ENCODE measurements around the gene CDK18.
"Not testable (repeated sequence)": the region's sequence is repeated elsewhere in the genome, so short reads cannot be mapped to it uniquely, and the experiment has no call there.

The CDK18 gene

DNA sequence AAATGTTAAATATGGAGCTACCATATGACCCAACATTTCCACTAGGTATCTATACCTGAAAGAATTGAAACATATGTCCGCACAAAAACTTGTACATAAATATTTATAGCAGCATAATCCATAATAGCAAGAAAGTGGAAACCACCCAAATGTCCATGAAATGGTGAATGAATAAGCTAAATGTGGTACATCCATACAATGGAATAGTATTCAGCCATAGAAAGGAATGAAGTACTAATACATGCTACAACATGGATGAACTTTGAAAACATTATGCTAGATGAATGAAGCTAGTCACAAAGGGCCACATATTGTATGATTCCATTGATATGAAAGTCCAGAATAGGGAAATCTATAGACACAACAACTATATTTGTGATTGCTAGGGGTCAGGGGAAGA is 28.6 kb upstream of the CDK18 start:
- DNase-seq (ENCODE audit: insufficient read length, low spot score) = no peak
- TF ChIP-seq, protein P1, sequence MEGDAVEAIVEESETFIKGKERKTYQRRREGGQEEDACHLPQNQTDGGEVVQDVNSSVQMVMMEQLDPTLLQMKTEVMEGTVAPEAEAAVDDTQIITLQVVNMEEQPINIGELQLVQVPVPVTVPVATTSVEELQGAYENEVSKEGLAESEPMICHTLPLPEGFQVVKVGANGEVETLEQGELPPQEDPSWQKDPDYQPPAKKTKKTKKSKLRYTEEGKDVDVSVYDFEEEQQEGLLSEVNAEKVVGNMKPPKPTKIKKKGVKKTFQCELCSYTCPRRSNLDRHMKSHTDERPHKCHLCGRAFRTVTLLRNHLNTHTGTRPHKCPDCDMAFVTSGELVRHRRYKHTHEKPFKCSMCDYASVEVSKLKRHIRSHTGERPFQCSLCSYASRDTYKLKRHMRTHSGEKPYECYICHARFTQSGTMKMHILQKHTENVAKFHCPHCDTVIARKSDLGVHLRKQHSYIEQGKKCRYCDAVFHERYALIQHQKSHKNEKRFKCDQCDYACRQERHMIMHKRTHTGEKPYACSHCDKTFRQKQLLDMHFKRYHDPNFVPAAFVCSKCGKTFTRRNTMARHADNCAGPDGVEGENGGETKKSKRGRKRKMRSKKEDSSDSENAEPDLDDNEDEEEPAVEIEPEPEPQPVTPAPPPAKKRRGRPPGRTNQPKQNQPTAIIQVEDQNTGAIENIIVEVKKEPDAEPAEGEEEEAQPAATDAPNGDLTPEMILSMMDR (IDR thresholded peaks at IDR 0.05; ENCODE audit: insufficient read depth, missing control alignments) = no peak
- FAIRE-seq = peak; percentile 78

DNA sequence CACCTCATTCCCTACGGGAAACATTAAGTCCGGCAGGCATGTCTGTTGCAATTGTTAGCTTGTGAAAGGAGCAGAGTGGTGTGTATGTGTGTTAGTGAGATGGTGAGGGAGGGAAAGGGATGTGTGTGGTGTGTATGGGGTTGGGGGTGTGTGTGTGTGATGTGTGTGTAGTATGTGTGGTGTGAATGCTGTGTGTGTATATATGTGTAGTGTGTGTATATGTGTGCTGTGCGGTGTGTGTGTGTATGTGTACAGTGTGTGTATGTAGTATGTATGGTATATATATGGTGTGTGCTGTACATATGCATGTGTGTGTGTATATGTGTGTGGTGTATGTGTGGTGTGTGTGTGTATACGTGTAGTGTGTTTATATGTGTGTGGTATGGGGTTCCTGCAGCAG is 27.8 kb upstream of the CDK18 start:
- DNase-seq (ENCODE audit: insufficient read length, low spot score) (no peak), FAIRE-seq (peak; percentile 76)
- TF ChIP-seq, protein P1 (IDR thresholded peaks at IDR 0.05; ENCODE audit: insufficient read depth, missing control alignments) = no peak

DNA sequence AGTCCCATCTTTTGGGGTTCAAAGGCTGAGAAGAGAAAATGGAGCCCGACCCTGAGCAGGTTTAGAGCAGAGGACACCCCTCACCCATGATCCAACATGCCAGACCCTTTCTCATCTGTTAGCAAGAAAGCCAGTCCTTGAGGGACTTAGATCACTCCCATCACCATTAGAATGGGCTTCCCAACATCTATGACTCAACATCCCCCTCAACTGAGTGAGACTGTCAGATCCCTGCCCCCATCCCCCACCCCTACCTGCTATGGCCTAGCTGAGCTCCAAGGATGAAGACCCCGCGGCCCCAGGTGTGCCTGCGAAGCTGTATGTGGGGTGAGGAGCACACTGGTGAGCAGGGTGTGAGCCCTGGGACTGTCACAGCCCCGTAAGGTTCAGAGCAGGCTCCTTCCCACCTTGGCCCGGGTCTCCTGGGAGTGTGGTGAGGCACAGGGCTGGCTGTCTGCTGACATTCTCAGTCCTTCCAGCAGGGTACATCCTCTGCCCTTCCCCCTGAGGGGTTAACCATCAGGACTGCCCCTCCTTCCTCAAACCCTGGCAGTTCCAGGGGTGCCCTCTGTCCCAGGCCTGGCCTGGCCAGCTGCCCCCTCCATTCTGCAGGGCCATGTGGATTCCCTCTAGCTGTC is 27.2 kb upstream of the CDK18 start:
- DNase-seq (ENCODE audit: insufficient read length, low spot score) (no peak), FAIRE-seq (no peak)
- TF ChIP-seq, protein P1 (IDR thresholded peaks at IDR 0.05; ENCODE audit: insufficient read depth, missing control alignments) = no peak

DNA sequence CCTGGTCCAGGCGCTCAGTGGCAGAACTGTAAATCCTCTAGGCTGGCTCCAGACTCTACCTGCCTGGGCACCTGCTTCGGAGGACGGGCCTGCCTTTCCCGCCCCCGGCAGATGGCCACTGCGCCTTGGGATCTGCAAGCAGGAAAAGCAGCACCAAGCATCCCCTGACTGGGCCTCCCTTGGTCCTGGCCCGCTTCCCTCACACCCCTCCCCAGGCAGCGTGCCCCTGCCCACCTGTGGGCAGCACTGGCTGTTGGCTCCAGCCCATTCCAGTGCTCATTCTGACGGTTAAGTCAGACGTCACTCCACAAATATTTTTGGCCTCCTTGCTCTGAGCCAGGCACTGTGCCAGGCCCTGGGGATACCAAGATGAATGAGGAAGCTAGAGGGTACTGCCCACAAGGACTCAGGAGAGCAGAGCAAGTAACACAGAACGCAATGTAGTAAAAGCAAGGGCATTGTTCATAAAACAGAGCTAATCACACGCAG is 26.7 kb upstream of the CDK18 start:
- DNase-seq (ENCODE audit: insufficient read length, low spot score) = no peak
- TF ChIP-seq, protein P1 (IDR thresholded peaks at IDR 0.05; ENCODE audit: insufficient read depth, missing control alignments) = no peak
- no peak for FAIRE-seq

DNA sequence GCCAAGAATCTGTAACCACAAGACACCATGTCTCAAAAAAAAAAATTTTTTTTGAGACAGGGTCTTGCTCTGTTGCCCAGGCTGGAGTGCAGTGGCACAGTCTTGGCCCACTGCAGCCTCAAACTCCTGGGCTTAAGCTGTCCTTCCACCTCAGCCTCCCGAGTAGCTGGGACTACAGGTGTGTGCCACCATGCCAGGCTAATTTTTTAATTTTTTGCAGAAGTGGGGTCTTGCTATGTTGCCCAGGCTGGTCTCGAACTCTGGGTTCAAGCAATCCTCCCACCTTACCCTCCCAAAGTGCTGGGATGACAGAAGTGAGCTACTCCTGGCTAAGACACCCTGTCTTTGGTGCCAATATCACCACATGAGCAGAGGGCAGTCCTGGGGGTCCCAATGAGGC is 25.5 kb upstream of the CDK18 start:
- not testable (repeated sequence) for DNase-seq (ENCODE audit: insufficient read length, low spot score); FAIRE-seq

DNA sequence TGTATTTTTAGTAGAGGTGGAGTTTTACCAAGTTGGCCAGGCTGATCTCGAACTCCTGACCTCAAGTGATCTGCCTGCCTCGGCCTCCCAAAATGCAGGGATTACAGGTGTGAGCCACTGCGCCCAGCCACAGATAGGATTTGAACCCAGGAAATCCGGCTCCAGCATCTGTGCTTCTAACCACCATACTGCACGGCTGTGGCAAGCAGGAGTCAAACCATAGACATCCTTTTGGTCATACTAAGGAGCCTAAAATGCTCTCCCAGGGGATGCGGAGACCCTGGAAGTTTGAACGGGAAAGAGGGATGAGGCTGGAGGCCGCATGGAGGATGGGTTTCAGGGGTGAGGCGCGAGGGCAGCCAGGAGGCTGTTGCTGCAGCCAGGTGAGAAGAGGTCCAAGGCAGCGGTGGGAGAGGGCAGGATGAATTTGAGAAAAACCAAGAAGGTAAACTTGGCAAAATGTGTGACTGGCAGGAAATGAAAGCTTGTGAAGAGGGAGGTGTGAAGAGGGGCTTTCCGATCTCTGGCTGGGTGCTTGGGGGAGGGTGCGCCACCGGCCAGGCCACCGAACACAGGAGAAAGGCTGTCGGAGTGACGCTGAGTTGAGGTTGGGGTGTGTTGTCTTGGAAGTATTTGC is 24.0 kb upstream of the CDK18 start:
- DNase-seq (ENCODE audit: insufficient read length, low spot score) = no peak
- TF ChIP-seq, protein P1 (IDR thresholded peaks at IDR 0.05; ENCODE audit: insufficient read depth, missing control alignments) = no peak
- FAIRE-seq = no peak

DNA sequence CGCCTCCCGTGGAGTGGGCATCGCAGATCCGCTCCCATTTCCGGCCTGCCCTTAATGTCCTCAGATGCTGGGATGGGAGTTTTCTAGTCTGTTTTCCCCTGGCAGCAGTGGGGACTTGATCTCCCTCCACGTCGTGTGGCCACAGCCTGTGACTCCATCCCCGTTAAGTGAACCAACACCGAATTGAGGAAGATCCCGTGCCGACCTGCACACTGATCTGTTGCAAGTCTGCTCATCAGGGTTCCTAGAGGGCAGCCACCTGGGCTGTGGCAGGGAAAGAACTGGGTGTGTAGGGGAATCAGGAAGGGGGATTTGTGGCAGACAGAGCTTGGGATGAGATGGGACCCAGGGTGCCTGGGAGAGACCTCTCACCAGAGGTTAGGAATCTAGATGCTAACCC is 23.3 kb upstream of the CDK18 start:
- no peak for DNase-seq (ENCODE audit: insufficient read length, low spot score)
- TF ChIP-seq, protein P1 (IDR thresholded peaks at IDR 0.05; ENCODE audit: insufficient read depth, missing control alignments) = no peak
- FAIRE-seq = no peak
